DOHH2 (cell line): ENCODE results near the gene LINGO1.

Experiments used
- H3F3A ChIP-seq: fragments of 200-600 bp; sonication (generic), shearing (Covaris generic); 2 replicates; pipeline ENCODE4 v1.6.0; 2016; ENCODE audit warnings: antibody characterized with exemption, mild to moderate bottlenecking; ENCODE audit not compliant: control insufficient read depth, insufficient read depth
- H3K27ac ChIP-seq: fragments of 200-600 bp; sonication (generic); 2 replicates; pipeline ENCODE4 v1.5.1; 2014; ENCODE audit warnings: low read depth, mild to moderate bottlenecking, low read length, moderate library complexity
- H3K27me3 ChIP-seq: fragments of 200-600 bp; sonication (generic); 2 replicates; pipeline ENCODE4 v1.6.1; 2014; ENCODE audit warnings: mild to moderate bottlenecking, low read length, mixed read lengths; ENCODE audit not compliant: control insufficient read depth
- H3K36me3 ChIP-seq: fragments of 200-600 bp; sonication (generic); 2 replicates; pipeline ENCODE4 v1.6.1; 2014; ENCODE audit warnings: mild to moderate bottlenecking, low read length, moderate library complexity, mixed read lengths; ENCODE audit not compliant: control insufficient read depth
- H3K4me1 ChIP-seq: fragments of 200-600 bp; sonication (generic); 2 replicates; pipeline ENCODE4 v1.6.1; 2014; ENCODE audit warnings: mild to moderate bottlenecking, low read length, mixed read lengths; ENCODE audit not compliant: control insufficient read depth
- H3K4me2 ChIP-seq: fragments of 200-600 bp; sonication (generic); 2 replicates; pipeline ENCODE4 v1.6.0; 2014; ENCODE audit warnings: mild to moderate bottlenecking, low read length, moderate library complexity
- H3K4me3 ChIP-seq: fragments of 200-600 bp; sonication (generic); 2 replicates; pipeline ENCODE4 v1.5.1; 2014; ENCODE audit warnings: mild to moderate bottlenecking, low read length, mixed read lengths
- H3K79me2 ChIP-seq: fragments of 200-600 bp; sonication (generic); 2 replicates; pipeline ENCODE4 v1.6.1; 2014; ENCODE audit warnings: mild to moderate bottlenecking, low read length, mixed read lengths; ENCODE audit not compliant: control insufficient read depth
- H3K9me2 ChIP-seq: fragments of 200-600 bp; sonication (generic); replicated peaks from 2 replicates; pipeline ENCODE4 v1.6.1; 2014; ENCODE audit warnings: mild to moderate bottlenecking, low read length, mixed read lengths; ENCODE audit not compliant: control insufficient read depth
- H3K9me3 ChIP-seq: fragments of 200-600 bp; sonication (generic); 2 replicates; pipeline ENCODE4 v1.6.1; 2014; ENCODE audit warnings: antibody characterized with exemption, low read length, mixed read lengths; ENCODE audit not compliant: control insufficient read depth, insufficient read depth
- H4K20me1 ChIP-seq: fragments of 200-600 bp; sonication (generic); 2 replicates; pipeline ENCODE4 v1.6.0; 2014; ENCODE audit warnings: low read depth, mild to moderate bottlenecking, antibody characterized with exemption, low read length, moderate library complexity; ENCODE audit not compliant: control insufficient read depth, insufficient read depth
- CTCF ChIP-seq: fragments of 200-600 bp; sonication (generic); IDR thresholded peaks from one replicate; pipeline ENCODE4 v1.5.1; 2014; ENCODE audit warnings: antibody characterized with exemption, mild to moderate bottlenecking, low read depth, low read length; ENCODE audit not compliant: poor library complexity, severe bottlenecking
- EZH2phosphoT487 ChIP-seq: fragments of 200-600 bp; sonication (generic); IDR thresholded peaks from 2 replicates; pipeline ENCODE4 v1.6.1; 2017; ENCODE audit warnings: borderline replicate concordance, mild to moderate bottlenecking, antibody characterized with exemption, low read length, moderate library complexity, mixed read lengths

Gene LINGO1

GRCh38 chr15:77627067-77627466, 5.6 kb downstream of the LINGO1 start:
- Histone ChIP-seq H3K4me2 (no peak overlapping the region), H3K27ac (no peak overlapping the region), H3K4me3 (no peak overlapping the region), H3K9me3 (no peaks in the 10 kb centered on the region), H3K27me3 (peaks cover 26% of the 10 kb centered on the region), H3K79me2 (no peaks in the 10 kb centered on the region), H4K20me1 (0 out of 2 replicates have a peak, but pooled peaks cover 3% of the 10 kb centered on the region), H3F3A (no peaks in the 10 kb centered on the region), H3K4me1 (no peaks in the 10 kb centered on the region), H3K9me2 (no peaks in the 10 kb centered on the region), H3K36me3 (no peaks in the 10 kb centered on the region)
- TF ChIP-seq EZH2phosphoT487 (no peak), CTCF (no peak)

GRCh38 chr15:77626002-77626401, 6.7 kb downstream of the LINGO1 start:
- H3K4me3 ChIP-seq = no peak overlapping the region
- H3K27ac ChIP-seq = no peak overlapping the region
- H3K4me2 ChIP-seq = no peak overlapping the region
- H3K9me2 ChIP-seq = no peaks in the 10 kb centered on the region
- no peaks in the 10 kb centered on the region for H3F3A ChIP-seq
- peaks cover 16% of the 10 kb centered on the region; the same call in 1 of the 2 replicates for H3K27me3 ChIP-seq
- H3K36me3 ChIP-seq = no peaks in the 10 kb centered on the region
- no peak for TF ChIP-seq EZH2phosphoT487
- no peak for TF ChIP-seq CTCF
- 0 out of 2 replicates have a peak, but pooled peaks cover 3% of the 10 kb centered on the region for H4K20me1 ChIP-seq
- no peaks in the 10 kb centered on the region for H3K9me3 ChIP-seq
- no peaks in the 10 kb centered on the region for H3K79me2 ChIP-seq
- H3K4me1 ChIP-seq = no peaks in the 10 kb centered on the region

- no peak overlapping the region for H3K4me3 ChIP-seq
- TF ChIP-seq CTCF = no peak
- no peak for TF ChIP-seq EZH2phosphoT487
- no peaks in the 10 kb centered on the region for H3K4me1 ChIP-seq
- no peak overlapping the region for H3K27ac ChIP-seq
- no peaks in the 10 kb centered on the region for H3F3A ChIP-seq
- H3K4me2 ChIP-seq = no peak overlapping the region
- H3K27me3 ChIP-seq = peaks cover 10% of the 10 kb centered on the region; the same call in 1 of the 2 replicates
- H3K36me3 ChIP-seq = no peaks in the 10 kb centered on the region
- no peaks in the 10 kb centered on the region for H3K9me3 ChIP-seq
- H3K9me2 ChIP-seq = no peaks in the 10 kb centered on the region
- no peaks in the 10 kb centered on the region for H3K79me2 ChIP-seq
- H4K20me1 ChIP-seq = 0 out of 2 replicates have a peak, but pooled peaks cover 3% of the 10 kb centered on the region
These were observed 7.3 kb downstream of the LINGO1 start for GRCh38 chr15:77625376-77625775.

- Histone ChIP-seq H3K9me3 (no peaks in the 10 kb centered on the region), H3K4me1 (no peaks in the 10 kb centered on the region), H4K20me1 (0 out of 2 replicates have a peak, but pooled peaks cover 3% of the 10 kb centered on the region), H3K36me3 (no peaks in the 10 kb centered on the region), H3K9me2 (no peaks in the 10 kb centered on the region), H3K27ac (no peak overlapping the region), H3K4me3 (no peak overlapping the region), H3F3A (no peaks in the 10 kb centered on the region), H3K79me2 (no peaks in the 10 kb centered on the region), H3K27me3 (peaks cover 7% of the 10 kb centered on the region; the same call in 1 of the 2 replicates), H3K4me2 (no peak overlapping the region)
- TF ChIP-seq EZH2phosphoT487 (no peak), CTCF (no peak)
These were observed 7.8 kb downstream of the LINGO1 start for GRCh38 chr15:77624868-77625267.
